ENCODE measurements around the gene IRF8. TPM values are rescaled to one million over a fixed set of nuclear protein-coding genes. Genes with fewer than 3 reads are reported as not detected.

Gene IRF8
- total RNA-seq, 1 experiment from 2014 or later: 0.28 TPM

- Histone ChIP-seq H2AK5ac (ENCODE audit: insufficient read length, low read length) (no peak overlapping the region), H2BK120ac (ENCODE audit: low read depth, low read length, poor library complexity, severe bottlenecking) (no peak overlapping the region), H3K79me2 (ENCODE audit: insufficient read depth, low read length) (no peaks in the 10 kb centered on the region), H4K91ac (ENCODE audit: insufficient read length, low read depth, low read length) (no peak overlapping the region), H3K9ac (ENCODE audit: extremely low read depth, insufficient read length, low read length) (no peak overlapping the region), H3K4ac (ENCODE audit: low read depth, low read length) (no peak overlapping the region), H3K79me1 (ENCODE audit: insufficient read depth, low read depth, low read length, poor library complexity, severe bottlenecking) (no peaks in the 10 kb centered on the region), H4K20me1 (ENCODE audit: control insufficient read depth, insufficient read depth, insufficient read length) (no peaks in the 10 kb centered on the region), H3K18ac (ENCODE audit: insufficient read length, low read depth, low read length) (no peak overlapping the region), H3K4me1 (ENCODE audit: insufficient read depth, low read length) (no peaks in the 10 kb centered on the region), H2BK15ac (ENCODE audit: low read depth, low read length) (no peak overlapping the region), H3K9me3 (ENCODE audit: control insufficient read depth, low read depth, low read length) (no peaks in the 10 kb centered on the region), H3K56ac (ENCODE audit: insufficient read length, low read depth, low read length) (no peak overlapping the region), H3K27ac (ENCODE audit: insufficient read length, low read depth, low read length) (no peak overlapping the region), H4K8ac (replicated peaks; ENCODE audit: insufficient read length, low read depth, low read length) (no peak overlapping the region), H2BK12ac (ENCODE audit: insufficient read length, low read depth, low read length) (no peak overlapping the region), H3K27me3 (ENCODE audit: insufficient read depth, low read length) (no peaks in the 10 kb centered on the region), H3K4me2 (ENCODE audit: insufficient read depth, insufficient read length, low read length) (no peak overlapping the region), H2BK20ac (ENCODE audit: low read depth, low read length, poor library complexity, severe bottlenecking) (no peak overlapping the region), H3T11ph (ENCODE audit: low read length) (no peak overlapping the region), H3K23ac (ENCODE audit: insufficient read length, low read depth, low read length) (no peak overlapping the region), H3K14ac (ENCODE audit: insufficient read depth, low read length) (no peak overlapping the region), H3K23me2 (ENCODE audit: insufficient read length, low read depth, low read length, poor library complexity, severe bottlenecking) (no peaks in the 10 kb centered on the region), H2AFZ (ENCODE audit: low read length) (no peak overlapping the region), H4K5ac (ENCODE audit: insufficient read length, low read depth, low read length) (no peak overlapping the region), H2BK5ac (ENCODE audit: insufficient read length, low read length) (no peak overlapping the region)
- Mint-ChIP-seq H3K9me3 (no peaks in the 10 kb centered on the region), H3K27me3 (ENCODE audit: low read depth) (peaks cover 72% of the 10 kb centered on the region), H3K4me3 (no peak overlapping the region), H3K27ac (no peak overlapping the region), H3K36me3 (ENCODE audit: insufficient read depth in 1 of 3, low read depth in 3 of 3) (no peaks in the 10 kb centered on the region), H3K4me1 (peaks cover 0 to 4% of the 10 kb centered on the region in 2 experiments; a peak in 1 of 4 replicates)
- WGBS (ENCODE audit: extremely low coverage, insufficient read length, low lambda C conversion rate): no CpG with 5 or more reads among the region's 6 CpGs
- DNase-seq: no peak
- TF ChIP-seq CTCF (conservative IDR thresholded peaks at IDR 0.05): no peak
Observed at GRCh38 chr16:85885537-85885936, 13.4 kb upstream of the IRF8 start.

All from H9 (cell line).